Activated T-cell treated with anti-CD3 and anti-CD28 coated beads for 4 hours (primary cell): ENCODE measurements around the gene SIGLEC7.
"Not testable (repeated sequence)": the region's sequence is repeated elsewhere in the genome, so short reads cannot be mapped to it uniquely, and the experiment has no call there.

Source experiments
- DNase-seq: peaks from one replicate; pipeline ENCODE4 v3.0.0-alpha.2; 2020

The SIGLEC7 gene

GRCh38 chr19:51141181-51141580, 920 bp upstream of the SIGLEC7 start:
- DNase-seq: no peak

- not testable (repeated sequence) for DNase-seq
Observed at GRCh38 chr19:51142809-51143475, 841 bp downstream of the SIGLEC7 start.

GRCh38 chr19:51143486-51143885, 1.4 kb downstream of the SIGLEC7 start:
- no peak for DNase-seq

DNA sequence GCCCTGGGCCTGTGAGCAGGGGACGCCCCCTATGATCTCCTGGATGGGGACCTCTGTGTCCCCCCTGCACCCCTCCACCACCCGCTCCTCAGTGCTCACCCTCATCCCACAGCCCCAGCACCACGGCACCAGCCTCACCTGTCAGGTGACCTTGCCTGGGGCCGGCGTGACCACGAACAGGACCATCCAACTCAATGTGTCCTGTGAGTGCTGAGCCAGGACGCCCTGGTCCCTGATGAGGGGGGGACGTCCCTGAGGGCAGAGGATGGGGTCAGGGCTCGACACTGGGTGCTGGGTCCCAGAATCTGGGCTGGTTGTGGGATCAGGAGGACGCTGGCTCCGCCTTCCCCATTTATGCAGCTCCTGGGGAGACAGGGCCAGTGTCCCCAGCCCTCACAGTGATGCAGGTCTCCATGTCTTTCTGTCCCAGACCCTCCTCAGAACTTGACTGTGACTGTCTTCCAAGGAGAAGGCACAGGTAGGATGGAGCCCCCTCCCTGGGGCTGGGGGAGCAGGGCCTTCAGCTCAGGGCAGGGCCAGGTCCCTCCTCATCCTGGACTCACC, 2.5 kb downstream of the SIGLEC7 start:
- DNase-seq: no peak

DNA sequence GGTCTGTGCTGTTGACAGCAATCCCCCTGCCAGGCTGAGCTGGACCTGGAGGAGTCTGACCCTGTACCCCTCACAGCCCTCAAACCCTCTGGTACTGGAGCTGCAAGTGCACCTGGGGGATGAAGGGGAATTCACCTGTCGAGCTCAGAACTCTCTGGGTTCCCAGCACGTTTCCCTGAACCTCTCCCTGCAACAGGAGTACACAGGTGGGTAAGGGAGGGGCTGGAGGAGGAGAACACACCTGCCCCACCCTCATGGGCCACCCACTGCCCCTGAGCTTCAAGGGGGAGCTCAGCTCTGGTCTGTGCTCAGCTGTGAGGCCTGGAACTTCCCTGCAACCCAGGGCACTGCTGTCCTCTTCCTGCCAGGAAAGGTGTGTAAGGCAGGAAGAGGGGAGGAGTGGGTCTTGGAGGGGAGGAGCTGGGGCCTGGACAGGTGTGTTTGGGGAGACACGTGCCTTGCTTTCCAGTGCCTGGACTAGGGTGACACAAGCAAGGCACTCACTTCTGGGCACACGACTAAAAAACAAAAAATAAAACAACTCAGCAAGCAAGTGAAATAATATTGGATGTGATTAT, 3.9 kb downstream of the SIGLEC7 start:
- DNase-seq: no peak

DNA sequence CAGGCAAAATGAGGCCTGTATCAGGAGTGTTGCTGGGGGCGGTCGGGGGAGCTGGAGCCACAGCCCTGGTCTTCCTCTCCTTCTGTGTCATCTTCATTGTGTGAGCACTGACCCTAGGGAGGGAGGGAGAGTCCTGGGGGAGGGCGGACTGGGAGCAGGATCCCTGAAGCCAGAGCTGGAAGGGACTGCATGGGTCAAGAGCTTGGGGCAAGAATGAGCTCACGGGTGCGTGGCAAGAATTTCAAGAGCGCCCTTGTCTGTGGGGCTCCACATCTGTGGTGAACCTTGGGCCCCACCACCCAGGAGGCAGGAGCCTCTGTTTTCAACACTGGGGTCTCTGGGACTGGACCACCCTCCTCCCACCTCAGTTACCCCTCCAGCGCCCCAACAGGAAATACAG, 4.7 kb downstream of the SIGLEC7 start:
- no peak for DNase-seq

GRCh38 chr19:51147663-51148062, 5.6 kb downstream of the SIGLEC7 start:
- no peak for DNase-seq

DNA sequence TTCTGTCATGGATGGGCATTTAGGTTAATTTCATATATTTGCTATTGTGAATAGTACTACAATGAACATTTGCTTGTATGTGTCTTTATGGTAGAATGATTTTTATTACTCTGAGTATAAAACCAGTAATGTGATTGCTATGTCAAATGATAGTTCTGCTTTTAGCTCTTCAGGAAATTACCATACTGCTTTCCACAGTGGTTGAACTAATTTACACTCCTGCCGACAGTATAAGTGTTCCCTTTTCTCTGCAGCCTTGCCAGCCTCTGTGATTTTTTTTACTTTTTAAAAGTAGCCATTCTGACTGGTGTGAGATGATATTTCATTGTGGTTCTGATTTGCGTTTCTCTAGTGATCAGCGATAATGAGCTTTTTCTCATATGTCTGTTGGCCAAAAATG, 6.5 kb downstream of the SIGLEC7 start:
- no peak for DNase-seq

DNA sequence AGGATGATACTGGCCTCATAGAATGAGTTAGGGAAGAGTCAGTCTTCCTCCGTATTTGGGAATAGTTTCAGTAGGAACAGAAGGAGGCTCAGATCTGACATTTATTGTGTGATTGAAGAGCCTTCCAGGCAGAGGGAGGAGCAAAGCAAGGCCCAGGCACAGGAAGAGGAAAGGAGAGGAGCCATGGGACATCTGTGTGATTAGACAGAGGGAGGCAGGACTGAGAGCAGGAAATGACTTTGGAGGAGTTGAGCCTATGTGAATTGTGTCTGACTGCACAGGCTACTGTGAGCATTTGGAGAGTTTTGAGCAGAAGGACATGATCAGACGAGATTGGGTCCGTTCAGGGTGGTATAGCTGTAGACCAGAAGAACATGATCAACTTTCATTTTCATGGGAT, 8.5 kb downstream of the SIGLEC7 start:
- DNase-seq: no peak

DNA sequence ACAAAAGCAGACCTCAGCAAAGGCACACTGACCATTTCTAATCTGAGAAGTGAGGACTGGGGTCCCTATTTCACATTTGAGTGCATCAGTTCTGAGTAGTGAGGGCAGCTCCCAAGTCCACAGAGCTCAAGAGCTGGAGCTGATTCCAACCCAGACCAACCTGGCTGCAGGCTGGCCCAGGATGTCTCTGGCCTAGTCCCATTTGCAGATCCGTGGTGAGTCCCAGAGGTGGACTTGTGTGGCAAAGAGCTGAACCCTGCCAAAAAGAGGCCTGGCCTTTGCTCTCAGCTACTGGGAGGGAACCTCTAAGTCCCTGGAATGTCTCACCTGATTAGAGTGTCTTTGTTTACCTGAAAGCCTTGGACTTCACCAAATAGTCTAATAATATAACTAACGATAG, 14.6 kb downstream of the SIGLEC7 start:
- no peak for DNase-seq

GRCh38 chr19:51157265-51157664, 15.2 kb downstream of the SIGLEC7 start:
- DNase-seq: no peak

DNA sequence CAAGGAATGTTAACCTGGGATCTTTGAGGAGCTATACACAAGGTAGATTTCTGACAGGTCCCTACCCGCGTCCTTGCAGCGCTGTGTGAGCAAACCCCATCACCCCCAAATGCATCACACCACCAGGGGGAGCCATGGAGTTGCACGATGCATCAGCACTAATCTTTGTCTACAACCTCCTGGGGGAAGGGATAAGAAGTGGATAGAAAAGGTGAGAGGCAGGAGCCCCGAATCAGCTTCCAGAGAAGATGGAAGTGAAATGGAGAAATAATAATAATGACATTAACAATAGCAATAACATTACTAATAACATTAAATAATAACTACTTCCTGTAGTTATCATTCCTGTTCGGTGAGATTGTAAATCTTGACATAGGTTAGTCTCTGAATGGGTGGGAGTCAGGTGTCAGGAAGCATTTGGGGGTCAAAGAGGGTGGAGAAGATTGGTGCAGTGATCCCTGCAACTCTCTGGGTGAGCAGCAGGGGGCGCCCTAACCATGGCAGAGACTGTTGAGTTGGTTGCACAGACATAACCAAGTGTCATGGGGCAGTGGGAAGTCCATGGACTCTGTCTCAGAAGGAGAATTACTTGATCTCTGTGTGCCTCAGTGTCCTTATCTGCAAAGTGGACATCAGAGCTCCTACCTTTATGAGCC, 16.5 kb downstream of the SIGLEC7 start:
- peak; percentile 73 for DNase-seq

GRCh38 chr19:51159656-51160055, 17.6 kb downstream of the SIGLEC7 start:
- DNase-seq: no peak

GRCh38 chr19:51161266-51161665, 19.2 kb downstream of the SIGLEC7 start:
- DNase-seq: no peak

GRCh38 chr19:51161867-51162496, 19.9 kb downstream of the SIGLEC7 start:
- DNase-seq: no peak

DNA sequence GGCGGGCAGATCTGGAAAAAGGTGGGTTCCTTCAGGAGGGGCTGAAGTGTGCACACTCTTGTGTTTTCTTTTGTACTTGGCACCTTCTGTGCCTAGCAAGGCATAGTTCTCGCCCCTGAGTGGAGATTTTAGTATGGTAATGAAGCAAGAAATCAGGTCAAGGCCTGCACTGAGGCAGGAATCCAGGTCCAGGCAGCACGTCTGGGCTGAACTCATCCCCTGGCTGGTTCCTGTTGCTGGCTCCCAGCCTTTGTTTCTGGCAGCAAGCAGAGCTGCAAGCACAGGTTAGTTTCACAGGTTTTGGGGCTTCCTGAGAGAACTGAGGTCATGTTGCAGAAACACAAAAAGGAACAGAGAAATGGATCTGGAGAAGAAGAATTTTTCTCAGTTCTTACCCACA, 21.2 kb downstream of the SIGLEC7 start:
- no peak for DNase-seq

DNA sequence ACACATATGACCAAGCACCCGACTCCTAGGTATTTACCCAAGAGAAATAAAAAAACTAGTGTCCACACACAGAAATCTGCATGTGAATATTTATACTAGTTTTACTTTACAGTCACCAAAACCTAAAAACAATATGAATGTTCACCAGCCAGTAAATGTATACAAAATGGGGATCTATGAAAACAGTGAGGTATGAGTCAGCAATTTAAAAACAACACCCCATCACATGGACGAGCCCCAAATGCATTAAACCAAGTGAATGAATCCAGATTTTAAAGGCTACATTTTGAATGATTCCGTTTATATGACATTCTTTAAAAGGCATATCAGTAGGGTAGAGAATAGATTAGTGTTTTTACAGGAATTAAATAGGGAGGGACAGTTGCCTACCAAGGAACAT, 22.1 kb downstream of the SIGLEC7 start:
- DNase-seq: no peak

DNA sequence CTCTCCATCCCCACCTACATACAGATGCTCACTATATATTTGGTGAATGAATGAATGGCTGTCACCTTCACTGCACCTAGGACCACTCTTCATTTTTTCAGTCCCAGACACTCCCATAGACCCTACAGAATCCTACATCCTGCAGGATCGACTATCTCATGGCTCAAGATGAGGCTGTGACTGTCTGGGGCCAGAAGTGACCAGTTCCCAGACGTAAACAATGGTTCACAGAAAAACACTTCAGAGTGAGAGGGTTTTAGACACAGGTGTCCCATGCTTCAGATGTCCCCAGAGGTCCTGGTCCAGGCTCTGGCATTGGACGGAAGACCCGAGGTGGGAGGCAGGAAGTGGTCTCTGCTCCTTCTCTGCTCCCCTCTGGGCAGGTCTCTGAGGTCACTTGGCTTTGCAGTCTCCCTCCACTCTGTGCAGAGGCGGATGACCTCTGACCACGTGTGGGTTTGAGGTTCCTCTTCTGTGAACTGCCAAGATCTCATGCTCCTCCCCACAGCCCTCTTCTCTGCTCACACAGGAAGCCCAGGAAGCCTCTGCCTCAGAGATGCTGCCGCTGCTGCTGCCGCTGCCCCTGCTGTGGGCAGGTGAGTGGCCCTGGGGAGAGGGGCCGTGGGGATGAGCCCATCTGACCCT, 24.9 kb downstream of the SIGLEC7 start:
- no peak for DNase-seq

DNA sequence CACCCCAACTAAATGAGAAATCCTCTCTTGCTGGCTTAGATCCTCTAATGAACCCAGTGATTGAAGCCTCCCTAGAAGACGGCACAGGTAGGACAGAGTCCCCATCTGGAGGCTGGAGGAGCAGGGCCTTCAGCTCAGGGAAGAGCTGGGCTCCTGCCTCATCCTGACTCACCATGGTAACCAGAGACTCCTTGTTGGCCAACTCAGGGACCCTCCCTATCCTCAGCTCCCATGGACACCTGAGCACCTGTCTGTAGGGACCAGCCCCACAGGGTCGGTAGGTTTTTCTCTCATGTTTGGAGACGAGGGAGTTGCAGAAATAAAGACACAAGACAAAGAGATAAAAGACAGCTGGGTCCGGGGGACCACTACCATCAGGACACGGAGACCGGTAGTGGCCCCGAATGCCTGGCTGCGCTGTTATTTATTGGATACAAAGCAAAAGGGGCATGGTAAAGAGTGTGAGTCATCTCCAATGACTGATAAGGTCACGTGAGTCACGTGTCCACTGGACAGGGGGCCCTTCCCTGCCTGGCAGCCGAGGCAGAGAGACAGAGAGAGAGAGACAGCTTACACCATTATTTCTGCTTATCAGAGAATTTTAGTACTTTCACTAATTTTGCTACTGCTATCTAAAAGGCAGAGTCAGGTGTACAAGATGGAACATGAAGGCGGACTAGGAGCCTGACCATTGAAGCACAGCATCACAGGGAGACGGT, 26.6 kb downstream of the SIGLEC7 start:
- DNase-seq: no peak

DNA sequence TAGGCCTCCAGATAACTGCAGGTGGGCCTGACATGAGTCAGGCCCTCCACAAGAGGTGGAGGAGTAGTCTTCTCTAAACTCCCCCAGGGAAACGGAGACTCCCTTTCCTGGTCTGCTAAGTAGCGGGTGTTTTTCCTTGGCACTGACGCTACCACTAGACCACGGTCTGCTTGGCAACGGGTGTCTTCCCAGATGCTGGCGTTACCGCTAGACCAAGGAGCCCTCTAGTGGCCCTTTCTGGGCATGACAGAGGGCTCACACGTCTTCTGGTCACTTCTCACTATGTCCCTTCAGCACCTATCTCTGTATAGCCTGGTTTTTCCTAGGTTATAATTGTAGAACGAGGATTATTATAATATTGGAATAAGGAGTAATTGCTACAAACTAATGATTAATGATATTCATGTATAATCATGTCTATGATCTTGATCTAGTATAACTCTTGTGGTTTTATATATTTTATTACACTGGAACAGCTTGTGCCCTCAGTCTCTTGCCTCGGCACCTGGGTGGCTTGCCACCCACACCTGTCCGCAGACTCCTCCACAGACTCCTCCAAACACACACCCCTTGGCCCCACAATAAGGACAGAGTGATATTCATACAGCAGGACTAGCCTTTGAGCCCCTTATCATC, 27.3 kb downstream of the SIGLEC7 start:
- peak; percentile 55 for DNase-seq

DNA sequence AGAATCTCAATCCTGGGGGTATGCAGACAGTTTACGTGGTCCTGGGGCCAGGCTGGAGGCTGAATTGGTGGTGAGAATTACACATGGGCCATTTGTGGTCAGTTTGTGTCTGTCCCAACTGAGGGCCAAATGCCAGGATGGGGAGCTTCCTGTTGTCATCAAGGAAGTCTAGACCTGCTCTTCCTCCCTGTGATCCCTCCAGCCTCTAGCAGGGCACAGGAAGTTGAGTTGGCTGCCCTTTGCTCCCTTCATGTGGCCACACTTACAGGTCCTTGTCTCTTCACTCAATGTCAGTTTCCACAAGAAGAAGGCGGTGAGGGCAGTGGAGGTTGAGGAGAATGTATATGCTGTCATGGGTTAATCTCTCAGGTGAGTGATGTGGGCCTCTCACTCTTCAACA, 30.1 kb downstream of the SIGLEC7 start:
- DNase-seq: no peak

DNA sequence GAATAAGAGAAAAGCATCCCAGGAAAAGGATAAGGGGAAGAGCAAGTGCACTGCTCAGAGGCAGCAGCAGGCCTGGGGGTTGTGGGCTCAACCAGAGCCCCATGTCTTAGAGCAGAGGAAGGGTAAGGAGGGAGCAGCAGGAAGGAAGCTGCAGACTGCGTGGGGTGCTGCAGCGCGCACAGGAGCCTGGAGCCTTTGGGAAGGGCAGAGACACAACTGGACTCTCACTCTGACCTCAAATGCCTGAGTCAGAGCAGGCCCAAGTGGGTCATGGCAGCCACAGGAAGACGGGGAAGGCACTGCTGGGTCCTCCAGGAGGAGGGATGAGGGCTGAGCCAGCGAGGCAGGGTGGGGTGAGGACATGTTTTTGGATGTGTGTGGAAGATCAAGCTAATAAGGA, 31.6 kb downstream of the SIGLEC7 start:
- no peak for DNase-seq
